HepG2 (cell line): ENCODE data around the gene DOC2A. TPM values are rescaled to one million over a fixed set of nuclear protein-coding genes. Genes with fewer than 3 reads are reported as not detected.

Experiments used
- ATAC-seq: fragments of 200-7000 bp; cut with Tn5 transposase; 3 replicates; pipeline ENCODE4 v1.9.1; 2020; ENCODE audit warnings: mild to moderate bottlenecking, moderate library complexity
- BruUV-seq: library from RNA; stranded (reverse); fragments of 400-500 nt; replicated peaks from 2 replicates; lab custom pipeline; 2021; lab: Mats Ljungman, UMichigan
- CTCF ChIA-PET: fragments of 300-600 bp; formaldehyde crosslinking; extraction: SDS; loops from one replicate; lab custom pipeline; 2021; ENCODE audit warnings: low total read pairs, inconsistent platforms, low intra/inter-chr PET ratio; lab: Yijun Ruan, JAX
- POLR2A ChIA-PET: fragments of 350-600 bp; sonication (Branson Sonifier 250); formaldehyde crosslinking; loops from one replicate; lab custom pipeline; 2020; ENCODE audit warnings: antibody characterized with exemption, inconsistent platforms; lab: Yijun Ruan, JAX
- DNase-seq: peaks from one replicate; pipeline ENCODE4 v3.0.0-alpha.2; 2015; ENCODE audit warnings: low spot score
- FAIRE-seq: peaks from 3 replicates; lab custom pipeline; 2011; peaks lifted over from hg19 to GRCh38; lab: Jason Lieb, UNC
- H2AFZ ChIP-seq: one replicate; pipeline ENCODE4 v1.6.1; 2011; ENCODE audit warnings: low read length, inconsistent platforms
- H3K27ac ChIP-seq: fragments of 300-600 bp; 3 replicates; pipeline ENCODE4 v1.8.0; 2011; ENCODE audit warnings: mixed run types, mild to moderate bottlenecking, mixed read lengths, low read length, inconsistent platforms; ENCODE audit not compliant: insufficient read depth; ENCODE audit errors: extremely low read length
- H3K27me3 ChIP-seq, 2 experiments: fragments of 200-600 bp in 1 of 2; 2 replicates in 1 of 2; 3 replicates in 1 of 2; pipeline versions ENCODE4 v1.6.0 to v1.8.0; 2011; ENCODE audit warnings: low read length in 2 of 2, mild to moderate bottlenecking in 2 of 2, moderate library complexity in 2 of 2, inconsistent platforms in 1 of 2; ENCODE audit not compliant: insufficient read depth in 2 of 2, control insufficient read depth in 1 of 2
- H3K36me3 ChIP-seq, 2 experiments: fragments of 200-600 bp in 1 of 2; replicated peaks in 1 of 2; 2 replicates in 1 of 2; 3 replicates in 1 of 2; pipeline versions ENCODE4 v1.5.1 to v1.8.0; 2011; ENCODE audit warnings: low read length in 2 of 2, inconsistent platforms in 1 of 2; ENCODE audit not compliant: insufficient read depth in 2 of 2, control insufficient read depth in 1 of 2
- H3K4me1 ChIP-seq: 2 replicates; pipeline ENCODE4 v1.5.1; 2012; ENCODE audit warnings: low read length, inconsistent platforms; ENCODE audit not compliant: insufficient read depth
- H3K4me2 ChIP-seq: 2 replicates; pipeline ENCODE4 v1.6.0; 2011; ENCODE audit warnings: low read depth, low read length, inconsistent platforms
- H3K4me3 ChIP-seq, 3 experiments: fragments of 200-600 bp in 1 of 3; sonication (generic), shearing (Covaris generic) in 1 of 3; replicated peaks in 1 of 3; 2 replicates each; pipeline ENCODE4 v1.5.1; 2011 to 2016; ENCODE audit warnings: low read length in 3 of 3, inconsistent platforms in 2 of 3, low read depth in 2 of 3, mild to moderate bottlenecking in 2 of 3, control low read depth in 1 of 3, mixed read lengths in 1 of 3; ENCODE audit not compliant: insufficient read depth in 1 of 3
- H3K79me2 ChIP-seq: one replicate; pipeline ENCODE4 v1.6.1; 2011; ENCODE audit warnings: low read length, inconsistent platforms; ENCODE audit not compliant: insufficient read depth
- H3K9ac ChIP-seq: 2 replicates; pipeline ENCODE4 v1.6.0; 2011; ENCODE audit warnings: mild to moderate bottlenecking, low read depth, low read length, inconsistent platforms; ENCODE audit not compliant: insufficient read depth
- H3K9me3 ChIP-seq: 2 replicates; pipeline ENCODE4 v1.5.1; 2012; ENCODE audit warnings: mild to moderate bottlenecking, low read length
- H4K20me1 ChIP-seq: 2 replicates; pipeline ENCODE4 v1.6.0; 2011; ENCODE audit warnings: inconsistent platforms, mild to moderate bottlenecking, low read length, moderate library complexity; ENCODE audit not compliant: insufficient read depth
- AGO1 ChIP-seq: fragments of 200-400 bp; formaldehyde crosslinking; IDR thresholded peaks from 2 replicates; pipeline ENCODE4 v1.6.1; 2017; ENCODE audit warnings: mild to moderate bottlenecking, low read depth, low read length, moderate library complexity; ENCODE audit not compliant: poor library complexity, severe bottlenecking
- AGO2 ChIP-seq: fragments of 200-400 bp; formaldehyde crosslinking; optimal IDR thresholded peaks from 2 replicates; pipeline ENCODE3; 2017; ENCODE audit warnings: mild to moderate bottlenecking, low read depth, low read length, moderate library complexity
- AKAP8 ChIP-seq: sonication (generic); formaldehyde crosslinking; IDR thresholded peaks from 2 replicates; pipeline ENCODE4 v1.5.1; 2020; ENCODE audit warnings: mild to moderate bottlenecking, missing genetic modification reagents
- HNRNPH1 ChIP-seq: fragments of 200-400 bp; formaldehyde crosslinking; optimal IDR thresholded peaks from 2 replicates; pipeline ENCODE3; 2017; ENCODE audit warnings: mild to moderate bottlenecking, low read depth, low read length
- KDM2A ChIP-seq: sonication (generic); formaldehyde crosslinking; IDR thresholded peaks from 2 replicates; pipeline ENCODE4 v1.4.0; 2020; ENCODE audit warnings: low read depth, missing genetic modification reagents, borderline replicate concordance
- MAZ ChIP-seq, 2 experiments: sonication (generic) in 1 of 2; formaldehyde crosslinking in 1 of 2; IDR thresholded peaks; 2 replicates each; pipeline versions ENCODE4 v1.5.0 to v1.6.1; 2012 to 2020; ENCODE audit warnings: low read depth in 2 of 2, mild to moderate bottlenecking in 2 of 2, borderline replicate concordance in 1 of 2, improper control_type of control experiment in 1 of 2, low read length in 1 of 2, missing genetic modification reagents in 1 of 2, moderate library complexity in 1 of 2
- MYC ChIP-seq: sonication (generic); formaldehyde crosslinking; IDR thresholded peaks from 2 replicates; pipeline ENCODE4 v1.9.0; 2021; ENCODE audit warnings: missing genetic modification reagents, borderline replicate concordance
- TAF15 ChIP-seq: fragments of 200-400 bp; formaldehyde crosslinking; IDR thresholded peaks from one replicate; pipeline ENCODE4 v1.6.1; 2018; ENCODE audit warnings: mild to moderate bottlenecking, low read depth, low read length; ENCODE audit not compliant: poor library complexity, severe bottlenecking
- ZNF614 ChIP-seq: IDR thresholded peaks from 2 replicates; pipeline ENCODE4 v1.6.1; 2018; ENCODE audit warnings: missing biosample characterization, missing genetic modification reagents, inconsistent platforms, borderline replicate concordance
- ZNF720 ChIP-seq: sonication (generic); formaldehyde crosslinking; IDR thresholded peaks from 2 replicates; pipeline ENCODE4 v1.4.0; 2020; ENCODE audit warnings: missing genetic modification reagents
- ZNF737 ChIP-seq: sonication (generic); formaldehyde crosslinking; IDR thresholded peaks from 2 replicates; pipeline ENCODE4 v1.5.0; 2020; ENCODE audit warnings: missing genetic modification reagents, mild to moderate bottlenecking, borderline replicate concordance
- ZNF841 ChIP-seq: sonication (generic); formaldehyde crosslinking; IDR thresholded peaks from 2 replicates; pipeline ENCODE4 v1.8.1; 2023; ENCODE audit warnings: missing genetic modification reagents, borderline replicate concordance
- ZSCAN9 ChIP-seq: IDR thresholded peaks from 2 replicates; pipeline ENCODE4 v1.6.1; 2016; ENCODE audit warnings: borderline replicate concordance
- WGBS: methylation state at CpG from one replicate; pipeline ENCODE4 v1.1.6; 2017; ENCODE audit warnings: low lambda C conversion rate; 5-methylcytosine and 5-hydroxymethylcytosine counted together
- in situ Hi-C: cut with HindIII; loops from 2 replicates; pipeline ENCODE4 v1.10.0; 2017; ENCODE audit warnings: low pct_unique_long_range_greater_than_20kb; ENCODE audit not compliant: extremely low pct_ligation_motif_present
- intact Hi-C: fragments of 100-400 bp; cut with micrococcal nuclease; formaldehyde crosslinking; loops from one replicate; pipeline ENCODE4 v1.10.0; 2022; ENCODE audit not compliant: unreplicated experiment
- polyA plus RNA-seq, 8 experiments: library from polyadenylated mRNA; depleted of rRNA in 3 of 8; stranded (reverse) in 7 of 8; unstranded in 1 of 8; fragments of >200 nt; fragmentation: Illumina TruSeq in 4 of 8; extraction: Trizol in 4 of 8; gene quantifications; 2 replicates each; pipeline versions ENCODE4 v1.2.1 to v1.2.3, GENCODE V29; 2011 to 2016; ENCODE audit warnings: low read depth in 4 of 8, missing spikeins in 1 of 8, mixed read lengths in 1 of 8; ENCODE audit not compliant: insufficient read depth in 1 of 8
- total RNA-seq, 5 experiments: library from RNA; depleted of rRNA; stranded (reverse); fragments of >200 nt; fragmentation: Illumina TruSeq; extraction: Trizol; gene quantifications; 2 replicates each; pipeline ENCODE4 v1.2.3, GENCODE V29; 2016; ENCODE audit warnings: low read depth in 1 of 5
- TF ChIP-seq, protein P1 (sequence below): sonication (generic); formaldehyde crosslinking; IDR thresholded peaks from 2 replicates; pipeline ENCODE4 v1.8.1; 2023; ENCODE audit warnings: mild to moderate bottlenecking, missing genetic modification reagents

DOC2A gene
- total and polyA plus RNA-seq, 2 of the 13 experiments (the other 11 are each of a cell fraction or from before 2014, with no cell fraction given) = 0.15 to 0.55 TPM

DNA sequence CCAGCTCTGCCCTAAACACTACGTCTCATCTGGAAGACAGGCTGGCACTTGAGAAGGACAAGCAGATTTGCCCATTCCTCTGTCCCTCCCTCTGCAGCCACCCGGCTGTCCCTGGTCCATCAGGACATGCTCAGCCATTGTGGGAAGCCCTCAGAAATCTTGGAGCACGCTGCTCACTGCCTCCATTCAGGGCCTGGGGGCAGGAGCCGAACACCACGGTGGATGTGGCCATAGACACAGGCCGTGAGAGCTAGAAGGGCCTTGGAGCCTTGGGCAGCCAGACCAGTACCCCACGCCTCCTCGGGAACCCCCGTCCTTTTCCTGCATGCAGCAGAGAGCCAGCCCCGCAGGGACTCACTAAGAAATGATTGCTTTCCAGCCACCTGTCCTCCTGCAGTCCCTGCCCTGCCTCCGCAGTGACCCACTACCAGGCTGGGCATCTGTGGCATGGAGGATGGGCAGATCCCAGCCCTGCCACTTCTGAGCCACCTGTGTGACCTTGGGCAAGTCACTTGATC lies 3.4 kb downstream of the DOC2A start:
- Histone ChIP-seq H3K4me2 (no peak overlapping the region), H4K20me1 (no peaks in the 10 kb centered on the region), H3K4me3 (no peak overlapping the region), H3K9me3 (no peaks in the 10 kb centered on the region), H3K4me1 (peaks cover 26% of the 10 kb centered on the region), H3K27ac (no peak overlapping the region), H3K79me2 (no peaks in the 10 kb centered on the region), H2AFZ (no peak overlapping the region), H3K27me3 (peaks cover 10 to 27% of the 10 kb centered on the region in 2 experiments; a peak in 4 of 5 replicates), H3K9ac (no peak overlapping the region), H3K36me3 (peaks cover 0 to 3% of the 10 kb centered on the region in 2 experiments; a peak in 1 of 5 replicates)
- 83% methylated on average over 4 of the region's 11 CpGs for WGBS
- BruUV-seq = no TSS peak
- ChIA-PET POLR2A (interaction anchor here (1.1 kb wide), 2 partner anchors 25 to 106 kb away, joined by 3 read pairs; no protein-coding TSS in a partner anchor), CTCF (no interaction called here)
- TF ChIP-seq ZNF737 (CRISPR knock-in tag) = no peak
- 0 out of 2 replicates have a peak, but pooled peaks have one; percentile 28 for TF ChIP-seq KDM2A (CRISPR knock-in tag)
- peak; percentile 48; the same call in 1 of the 2 replicates for TF ChIP-seq AKAP8 (CRISPR knock-in tag)
- TF ChIP-seq AGO1 = peak; percentile 57
- TF ChIP-seq TAF15 = peak; percentile 32
- in situ Hi-C loops (loop anchor here (10.0 kb wide), 1 partner anchor 143 kb away; the partner anchor contains the start of gene CDIPT), intact Hi-C loops (no loop called here)
- DNase-seq (no peak), ATAC-seq (no peak), FAIRE-seq (no peak)

DNA sequence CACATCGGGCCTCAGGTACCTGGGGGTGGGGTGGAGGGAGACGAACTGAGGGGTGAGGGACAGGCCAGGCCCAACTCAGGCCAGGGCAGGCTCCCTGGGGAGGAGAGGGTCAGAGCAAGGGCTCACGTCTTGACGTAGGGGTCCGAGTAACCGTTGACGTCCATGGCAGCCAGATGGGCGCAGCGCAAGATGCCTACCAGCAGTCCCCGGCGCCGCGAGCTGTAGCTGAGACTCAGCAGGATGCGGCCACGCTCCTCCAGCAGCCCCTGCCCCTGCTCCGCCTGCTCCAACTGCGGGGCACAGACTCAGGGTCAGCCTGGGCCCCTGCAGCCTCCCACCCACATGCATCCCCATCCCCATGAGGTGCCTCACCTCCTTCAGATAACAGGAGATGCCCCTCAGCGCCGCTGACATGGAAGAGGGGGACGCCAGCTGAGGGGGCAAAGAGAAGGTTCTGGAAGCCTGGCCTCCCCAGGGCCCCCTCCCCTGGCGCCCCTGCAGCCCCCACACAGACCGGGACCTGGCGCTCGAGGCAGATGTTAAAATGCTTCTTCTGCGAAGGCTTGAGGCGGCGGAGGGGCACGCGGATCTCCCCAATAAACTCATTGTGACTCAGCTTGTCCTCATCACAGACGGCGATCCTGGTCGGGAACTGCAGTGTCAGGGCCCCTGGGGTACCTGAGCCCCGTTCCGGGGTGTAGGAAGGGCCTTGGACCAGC lies 4.0 kb downstream of the DOC2A start:
- ChIA-PET POLR2A (interaction anchor here (1.1 kb wide), 1 partner anchor 25 kb away, joined by 3 read pairs; no protein-coding TSS in a partner anchor), CTCF (no interaction called here)
- Histone ChIP-seq H2AFZ (no peak overlapping the region), H3K27me3 (peaks cover 9 to 21% of the 10 kb centered on the region in 2 experiments; a peak in 4 of 5 replicates), H3K27ac (no peak overlapping the region), H3K9ac (no peak overlapping the region), H3K4me3 (no peak overlapping the region), H4K20me1 (no peaks in the 10 kb centered on the region), H3K9me3 (no peaks in the 10 kb centered on the region), H3K79me2 (no peaks in the 10 kb centered on the region), H3K36me3 (peaks cover 0 to 3% of the 10 kb centered on the region in 2 experiments; a peak in 1 of 5 replicates), H3K4me2 (no peak overlapping the region), H3K4me1 (peaks cover 24% of the 10 kb centered on the region)
- in situ Hi-C loops = loop anchor here (10.0 kb wide), 1 partner anchor 142 kb away; the partner anchor contains the start of gene CDIPT
- FAIRE-seq (no peak), DNase-seq (no peak), ATAC-seq (no peak)
- intact Hi-C loops = no loop called here
- no TSS peak for BruUV-seq
- WGBS = 94% methylated on average over 32 of the region's 34 CpGs
- TF ChIP-seq MYC (CRISPR knock-in tag) (no peak), HNRNPH1 (no peak), ZNF841 (CRISPR knock-in tag) (no peak), ZSCAN9 (no peak), ZNF720 (CRISPR knock-in tag) (no peak), MAZ (IDR thresholded peaks at IDR 0.05; ENCODE audit: borderline replicate concordance, low read depth, low read length) (no peak), MAZ (CRISPR knock-in tag; IDR thresholded peaks at IDR 0.05; ENCODE audit: low read depth) (no peak), ZNF614 (CRISPR knock-in tag) (no peak), AGO2 (peak; percentile 74)
- TF ChIP-seq, protein P1, sequence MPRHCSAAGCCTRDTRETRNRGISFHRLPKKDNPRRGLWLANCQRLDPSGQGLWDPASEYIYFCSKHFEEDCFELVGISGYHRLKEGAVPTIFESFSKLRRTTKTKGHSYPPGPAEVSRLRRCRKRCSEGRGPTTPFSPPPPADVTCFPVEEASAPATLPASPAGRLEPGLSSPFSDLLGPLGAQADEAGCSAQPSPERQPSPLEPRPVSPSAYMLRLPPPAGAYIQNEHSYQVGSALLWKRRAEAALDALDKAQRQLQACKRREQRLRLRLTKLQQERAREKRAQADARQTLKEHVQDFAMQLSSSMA (CRISPR knock-in tag) = no peak
